ENCODE data around the gene ACP1.

DNA sequence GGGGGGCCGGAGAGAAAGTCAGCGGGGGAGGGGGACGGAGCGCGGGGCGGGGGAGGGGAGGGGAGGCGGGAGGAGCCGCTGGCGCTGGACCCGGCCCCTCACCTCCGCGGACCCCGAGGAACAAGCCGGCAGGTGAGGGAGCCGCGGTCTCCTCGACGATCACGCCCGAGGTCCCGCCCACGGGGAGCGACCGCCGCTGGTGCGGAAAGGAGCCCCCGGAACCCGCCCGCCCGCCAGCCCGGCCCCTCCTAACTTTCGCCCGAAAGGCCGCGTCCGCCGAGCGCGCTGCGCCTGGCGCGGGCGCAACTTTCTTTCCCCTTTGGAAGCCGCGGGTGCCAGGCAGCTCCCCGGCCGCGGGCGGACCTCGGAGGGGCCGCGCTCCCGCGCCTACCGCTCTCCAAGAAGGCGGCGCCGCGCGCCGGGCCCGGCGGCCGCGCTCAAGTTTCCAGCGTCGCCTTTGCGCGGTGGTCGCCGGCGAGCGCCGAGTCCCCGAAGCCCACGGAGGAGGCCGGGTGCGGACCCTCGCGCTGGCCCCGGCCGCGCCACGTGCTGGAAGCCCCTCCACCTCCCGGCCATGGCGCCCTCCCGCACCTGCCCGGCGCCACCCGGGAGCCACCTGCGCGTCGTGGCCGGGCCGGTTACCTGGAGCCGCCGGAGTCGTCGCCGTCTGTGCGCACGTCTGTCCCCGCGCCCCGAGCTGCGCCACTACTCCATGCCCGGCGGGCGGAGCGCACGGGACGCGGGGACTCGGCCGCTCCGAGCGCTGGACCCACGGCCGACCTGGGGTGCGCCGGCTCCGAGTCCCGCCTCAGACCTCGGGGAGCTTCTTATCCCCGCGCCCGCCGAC lies 23.4 kb downstream of the ACP1 start, which contains the start of gene ALKAL2:
- no peak for TF ChIP-seq POLR2AphosphoS5 (IDR thresholded peaks at IDR 0.05)
- TF ChIP-seq, protein P1, sequence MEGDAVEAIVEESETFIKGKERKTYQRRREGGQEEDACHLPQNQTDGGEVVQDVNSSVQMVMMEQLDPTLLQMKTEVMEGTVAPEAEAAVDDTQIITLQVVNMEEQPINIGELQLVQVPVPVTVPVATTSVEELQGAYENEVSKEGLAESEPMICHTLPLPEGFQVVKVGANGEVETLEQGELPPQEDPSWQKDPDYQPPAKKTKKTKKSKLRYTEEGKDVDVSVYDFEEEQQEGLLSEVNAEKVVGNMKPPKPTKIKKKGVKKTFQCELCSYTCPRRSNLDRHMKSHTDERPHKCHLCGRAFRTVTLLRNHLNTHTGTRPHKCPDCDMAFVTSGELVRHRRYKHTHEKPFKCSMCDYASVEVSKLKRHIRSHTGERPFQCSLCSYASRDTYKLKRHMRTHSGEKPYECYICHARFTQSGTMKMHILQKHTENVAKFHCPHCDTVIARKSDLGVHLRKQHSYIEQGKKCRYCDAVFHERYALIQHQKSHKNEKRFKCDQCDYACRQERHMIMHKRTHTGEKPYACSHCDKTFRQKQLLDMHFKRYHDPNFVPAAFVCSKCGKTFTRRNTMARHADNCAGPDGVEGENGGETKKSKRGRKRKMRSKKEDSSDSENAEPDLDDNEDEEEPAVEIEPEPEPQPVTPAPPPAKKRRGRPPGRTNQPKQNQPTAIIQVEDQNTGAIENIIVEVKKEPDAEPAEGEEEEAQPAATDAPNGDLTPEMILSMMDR (IDR thresholded peaks at IDR 0.05): no peak
- TF ChIP-seq POLR2A (IDR thresholded peaks at IDR 0.05): no peak
- TF ChIP-seq EP300 (IDR thresholded peaks at IDR 0.05): no peak
